ENCODE results near the gene MKNK2.
"Not testable (repeated sequence)": the region's sequence is repeated elsewhere in the genome, so short reads cannot be mapped to it uniquely, and the experiment has no call there.

DNA sequence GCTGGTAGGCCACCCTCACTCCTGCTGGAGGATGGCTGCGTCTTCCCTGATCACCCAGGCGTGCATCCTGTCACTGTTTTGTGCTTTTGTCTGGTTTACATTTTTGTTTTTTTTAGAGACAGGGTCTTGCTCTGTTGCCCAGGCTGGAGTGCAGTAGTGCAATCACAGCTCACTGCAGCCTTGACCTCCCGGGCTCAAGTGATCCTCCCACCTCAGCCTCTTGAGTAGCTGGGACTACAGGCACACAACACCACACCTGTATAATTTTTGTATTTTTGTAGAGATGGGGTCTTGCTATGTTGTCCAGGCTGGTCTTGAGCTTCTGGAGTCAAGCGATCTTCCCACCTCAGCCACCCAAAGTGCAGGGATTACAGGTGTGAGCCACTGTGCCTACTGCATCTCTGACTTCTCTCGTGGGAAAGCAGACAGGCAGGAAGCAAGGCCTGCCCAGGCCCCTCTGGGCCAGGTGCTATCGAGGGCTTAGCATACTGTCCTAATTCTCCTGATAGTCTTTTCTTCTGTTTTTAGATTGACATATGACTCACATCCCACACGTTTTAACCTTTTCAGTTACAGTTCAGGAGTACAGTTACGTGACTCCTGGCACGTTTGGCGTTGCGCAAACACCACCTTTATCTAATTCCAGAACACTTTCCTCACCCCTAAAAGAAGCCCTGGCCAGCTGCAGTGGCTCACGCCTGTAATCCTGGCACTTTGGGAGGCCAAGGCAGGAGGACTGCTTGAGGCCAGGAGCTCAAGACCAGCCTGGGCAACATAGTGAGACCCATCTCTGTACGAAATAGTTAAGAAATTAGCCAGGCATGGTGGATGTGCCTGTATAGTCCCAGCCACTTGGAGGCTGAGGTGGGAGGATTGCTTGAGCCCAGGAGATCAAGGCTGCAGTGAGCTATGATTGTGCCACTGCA is 35.9 kb upstream of the MKNK2 start:
- TF ChIP-seq, protein P1, sequence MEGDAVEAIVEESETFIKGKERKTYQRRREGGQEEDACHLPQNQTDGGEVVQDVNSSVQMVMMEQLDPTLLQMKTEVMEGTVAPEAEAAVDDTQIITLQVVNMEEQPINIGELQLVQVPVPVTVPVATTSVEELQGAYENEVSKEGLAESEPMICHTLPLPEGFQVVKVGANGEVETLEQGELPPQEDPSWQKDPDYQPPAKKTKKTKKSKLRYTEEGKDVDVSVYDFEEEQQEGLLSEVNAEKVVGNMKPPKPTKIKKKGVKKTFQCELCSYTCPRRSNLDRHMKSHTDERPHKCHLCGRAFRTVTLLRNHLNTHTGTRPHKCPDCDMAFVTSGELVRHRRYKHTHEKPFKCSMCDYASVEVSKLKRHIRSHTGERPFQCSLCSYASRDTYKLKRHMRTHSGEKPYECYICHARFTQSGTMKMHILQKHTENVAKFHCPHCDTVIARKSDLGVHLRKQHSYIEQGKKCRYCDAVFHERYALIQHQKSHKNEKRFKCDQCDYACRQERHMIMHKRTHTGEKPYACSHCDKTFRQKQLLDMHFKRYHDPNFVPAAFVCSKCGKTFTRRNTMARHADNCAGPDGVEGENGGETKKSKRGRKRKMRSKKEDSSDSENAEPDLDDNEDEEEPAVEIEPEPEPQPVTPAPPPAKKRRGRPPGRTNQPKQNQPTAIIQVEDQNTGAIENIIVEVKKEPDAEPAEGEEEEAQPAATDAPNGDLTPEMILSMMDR (IDR thresholded peaks at IDR 0.05), result not testable (repeated sequence)
- TF ChIP-seq POLR2AphosphoS5, POLR2A (IDR thresholded peaks at IDR 0.05): not testable (repeated sequence)

Data from breast epithelium (tissue), 3 donors.